AG09319 (cell line): ENCODE measurements around the gene PIEZO1.
A peak's percentile ranks its signal among the peaks of the same experiment; 100 is the strongest.

Experiments used
- DNase-seq: peaks from one replicate; pipeline ENCODE4 v3.0.0-alpha.2; 2010; ENCODE audit warnings: low read depth; ENCODE audit errors: extremely low read depth
- TF ChIP-seq, protein P1 (sequence below): IDR thresholded peaks from 2 replicates; pipeline ENCODE4 v1.5.1; 2011; ENCODE audit warnings: low read depth, mild to moderate bottlenecking, inconsistent platforms, low read length, moderate library complexity

PIEZO1 gene

GRCh38 chr16:88743693-88744576, 41.1 kb downstream of the PIEZO1 start:
- TF ChIP-seq, protein P1, sequence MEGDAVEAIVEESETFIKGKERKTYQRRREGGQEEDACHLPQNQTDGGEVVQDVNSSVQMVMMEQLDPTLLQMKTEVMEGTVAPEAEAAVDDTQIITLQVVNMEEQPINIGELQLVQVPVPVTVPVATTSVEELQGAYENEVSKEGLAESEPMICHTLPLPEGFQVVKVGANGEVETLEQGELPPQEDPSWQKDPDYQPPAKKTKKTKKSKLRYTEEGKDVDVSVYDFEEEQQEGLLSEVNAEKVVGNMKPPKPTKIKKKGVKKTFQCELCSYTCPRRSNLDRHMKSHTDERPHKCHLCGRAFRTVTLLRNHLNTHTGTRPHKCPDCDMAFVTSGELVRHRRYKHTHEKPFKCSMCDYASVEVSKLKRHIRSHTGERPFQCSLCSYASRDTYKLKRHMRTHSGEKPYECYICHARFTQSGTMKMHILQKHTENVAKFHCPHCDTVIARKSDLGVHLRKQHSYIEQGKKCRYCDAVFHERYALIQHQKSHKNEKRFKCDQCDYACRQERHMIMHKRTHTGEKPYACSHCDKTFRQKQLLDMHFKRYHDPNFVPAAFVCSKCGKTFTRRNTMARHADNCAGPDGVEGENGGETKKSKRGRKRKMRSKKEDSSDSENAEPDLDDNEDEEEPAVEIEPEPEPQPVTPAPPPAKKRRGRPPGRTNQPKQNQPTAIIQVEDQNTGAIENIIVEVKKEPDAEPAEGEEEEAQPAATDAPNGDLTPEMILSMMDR, result peak; percentile 82
- DNase-seq, result peak; percentile 16

DNA sequence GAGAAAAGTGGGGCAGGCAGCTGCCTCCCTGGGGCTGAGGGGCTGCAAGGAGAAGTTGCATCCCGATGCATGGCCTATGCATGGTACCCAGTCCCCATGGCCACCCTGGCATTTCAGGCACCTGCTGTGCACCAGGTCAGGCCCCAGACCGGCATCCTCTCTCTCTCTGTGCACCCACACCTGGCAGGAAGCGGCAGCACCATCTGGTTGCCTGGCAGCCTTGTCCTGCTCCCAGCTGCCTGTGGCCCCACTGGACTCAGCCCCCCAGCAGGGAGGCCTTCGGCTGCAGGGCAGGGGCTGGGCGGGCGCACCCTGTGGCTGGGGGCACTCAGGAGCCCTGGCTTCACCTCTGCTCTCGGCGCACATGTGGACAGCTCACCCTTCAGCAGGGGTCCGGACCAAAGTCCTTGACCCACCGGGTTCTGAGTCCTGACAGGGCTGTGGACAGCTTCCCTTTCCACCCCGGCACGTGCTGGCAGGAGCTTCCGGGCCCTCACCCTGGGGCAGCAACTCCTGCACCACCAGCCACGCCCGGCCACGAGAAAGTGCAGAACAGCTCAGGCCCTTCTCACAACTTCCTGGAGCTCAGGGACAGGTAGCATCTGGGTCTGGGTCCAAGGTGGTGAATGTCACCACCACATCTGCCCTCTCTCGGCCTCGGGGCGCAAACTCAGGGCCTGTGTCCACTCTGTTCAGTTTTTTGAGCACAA, 42.0 kb downstream of the PIEZO1 start:
- DNase-seq, result no peak
- TF ChIP-seq, protein P1, result no peak

DNA sequence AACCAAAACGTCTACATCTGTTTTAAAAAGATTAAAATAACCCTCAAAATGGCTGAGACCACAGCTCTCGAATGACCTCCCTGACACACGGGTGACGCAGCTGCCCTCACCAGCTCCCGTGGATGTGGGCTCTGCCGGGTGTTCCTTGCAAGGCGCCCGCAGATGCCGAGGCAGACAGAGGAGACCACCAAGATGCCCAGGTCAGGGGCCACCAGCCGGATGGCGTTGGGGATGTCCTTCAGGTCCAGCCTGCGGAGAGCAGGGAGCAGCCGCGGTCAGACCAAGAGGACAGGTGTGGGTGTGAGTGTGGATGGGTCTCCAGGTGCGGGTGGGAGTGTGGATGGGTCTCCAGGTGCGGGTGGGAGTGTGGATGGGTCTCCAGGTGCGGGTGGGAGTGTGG, 43.7 kb downstream of the PIEZO1 start:
- DNase-seq, result no peak
- TF ChIP-seq, protein P1, result no peak

- DNase-seq, result no peak
- TF ChIP-seq, protein P1, result no peak
These were observed 44.3 kb downstream of the PIEZO1 start for GRCh38 chr16:88740727-88741055.

GRCh38 chr16:88739977-88740726, 44.9 kb downstream of the PIEZO1 start:
- TF ChIP-seq, protein P1, result no peak
- DNase-seq, result no peak

- TF ChIP-seq, protein P1, result no peak
- no peak for DNase-seq
These were observed 45.7 kb downstream of the PIEZO1 start for GRCh38 chr16:88739139-88739976.
